Activated CD8-positive, alpha-beta memory T cell treated with anti-CD3 and anti-CD28 coated beads, Interleukin-2, amount 50 U/mL, for 24 hours (primary cell): ENCODE data around the gene EPHB2.
"Not testable (repeated sequence)": the region's sequence is repeated elsewhere in the genome, so short reads cannot be mapped to it uniquely, and the experiment has no call there.

Experiments
- DNase-seq: peaks from one replicate; pipeline ENCODE4 v3.0.0-alpha.2; 2020; ENCODE audit errors: extremely low read depth

Gene EPHB2

GRCh38 chr1:22915231-22915630 lies 204.6 kb downstream of the EPHB2 start:
- DNase-seq, result no peak

GRCh38 chr1:22915816-22916470 lies 205.3 kb downstream of the EPHB2 start:
- no peak for DNase-seq

GRCh38 chr1:22916471-22916820 lies 205.8 kb downstream of the EPHB2 start:
- no peak for DNase-seq

GRCh38 chr1:22917989-22918388 lies 207.3 kb downstream of the EPHB2 start:
- DNase-seq, result no peak

- DNase-seq, result no peak
These were observed 208.0 kb downstream of the EPHB2 start for GRCh38 chr1:22918644-22919043.

- no peak for DNase-seq
These were observed 208.8 kb downstream of the EPHB2 start for GRCh38 chr1:22919341-22920025.

GRCh38 chr1:22920026-22920733 lies 209.5 kb downstream of the EPHB2 start:
- no peak for DNase-seq

GRCh38 chr1:22920734-22921451 lies 210.3 kb downstream of the EPHB2 start:
- no peak for DNase-seq

GRCh38 chr1:22921452-22922126 lies 210.9 kb downstream of the EPHB2 start:
- DNase-seq, result no peak

GRCh38 chr1:22922640-22923039 lies 212.0 kb downstream of the EPHB2 start:
- no peak for DNase-seq

- DNase-seq, result no peak
These were observed 214.5 kb downstream of the EPHB2 start for GRCh38 chr1:22925111-22925510.

- no peak for DNase-seq
These were observed 219.7 kb downstream of the EPHB2 start for GRCh38 chr1:22930240-22930912.

- DNase-seq, result no peak
These were observed 222.3 kb downstream of the EPHB2 start for GRCh38 chr1:22932803-22933470.

GRCh38 chr1:22935433-22935832 lies 224.8 kb downstream of the EPHB2 start:
- no peak for DNase-seq

- DNase-seq, result no peak
These were observed 226.0 kb downstream of the EPHB2 start for GRCh38 chr1:22936681-22937080.

GRCh38 chr1:22941257-22941656 lies 230.6 kb downstream of the EPHB2 start:
- no peak for DNase-seq

- no peak for DNase-seq
These were observed 233.9 kb downstream of the EPHB2 start for GRCh38 chr1:22944346-22945055.

- not testable (repeated sequence) for DNase-seq
These were observed 234.5 kb downstream of the EPHB2 start for GRCh38 chr1:22945171-22945570.

- DNase-seq, result no peak
These were observed 239.2 kb downstream of the EPHB2 start for GRCh38 chr1:22949822-22950331.

GRCh38 chr1:22951796-22952195 lies 241.2 kb downstream of the EPHB2 start:
- DNase-seq, result no peak
